GM23338 (cell line): ENCODE measurements around the gene CELA2B.

Source experiments
- CREB1 ChIP-seq: fragments of 250-450 bp; sonication (Bioruptor Pico); IDR thresholded peaks from 2 replicates; pipeline ENCODE4 v1.5.0; 2020; ENCODE audit warnings: low read depth, mild to moderate bottlenecking, moderate library complexity
- EZH2 ChIP-seq: fragments of 200-600 bp; sonication (generic); IDR thresholded peaks from one replicate; pipeline ENCODE4 v1.8.0; 2017; ENCODE audit warnings: antibody characterized with exemption, mild to moderate bottlenecking, low read depth; ENCODE audit not compliant: unreplicated experiment
- EZH2phosphoT487 ChIP-seq: fragments of 200-600 bp; sonication (generic); IDR thresholded peaks from one replicate; pipeline ENCODE4 v1.8.1; 2018; ENCODE audit warnings: antibody characterized with exemption; ENCODE audit not compliant: unreplicated experiment
- JUNB ChIP-seq: IDR thresholded peaks from one replicate; pipeline ENCODE4 v1.6.1; 2016; ENCODE audit warnings: antibody characterized with exemption; ENCODE audit not compliant: unreplicated experiment
- POLR2AphosphoS5 ChIP-seq: IDR thresholded peaks from 2 replicates; pipeline ENCODE4 v1.6.1; 2016; ENCODE audit warnings: antibody characterized with exemption, low read depth
- STAT1 ChIP-seq: IDR thresholded peaks from one replicate; pipeline ENCODE4 v1.6.1; 2016; ENCODE audit warnings: antibody characterized with exemption; ENCODE audit not compliant: unreplicated experiment
- ZNF114 ChIP-seq: fragments of 250-450 bp; sonication (Bioruptor Pico); IDR thresholded peaks from 2 replicates; pipeline ENCODE4 v1.5.0; 2020; ENCODE audit warnings: mild to moderate bottlenecking, moderate library complexity
- ZNF331 ChIP-seq: fragments of 250-450 bp; sonication (Bioruptor Pico); IDR thresholded peaks from 2 replicates; pipeline ENCODE4 v1.5.0; 2020; ENCODE audit warnings: low read depth, mild to moderate bottlenecking, moderate library complexity
- TF ChIP-seq, protein P1 (sequence below), 2 experiments: fragments of 200-600 bp in 1 of 2; sonication (generic) in 1 of 2; conservative IDR thresholded peaks; 2 replicates each; pipeline versions ENCODE4 v1.5.1 to v1.6.1; 2016 to 2017; ENCODE audit warnings: antibody characterized with exemption in 2 of 2, low read depth in 2 of 2, mild to moderate bottlenecking in 2 of 2, moderate library complexity in 1 of 2
- TF ChIP-seq, protein P2 (sequence below): IDR thresholded peaks from one replicate; pipeline ENCODE4 v1.6.1; 2018; ENCODE audit warnings: antibody characterized with exemption; ENCODE audit not compliant: unreplicated experiment
- TF ChIP-seq, protein P3 (sequence below): IDR thresholded peaks from 2 replicates; pipeline ENCODE4 v1.6.1; 2016; ENCODE audit warnings: antibody characterized with exemption

DNA sequence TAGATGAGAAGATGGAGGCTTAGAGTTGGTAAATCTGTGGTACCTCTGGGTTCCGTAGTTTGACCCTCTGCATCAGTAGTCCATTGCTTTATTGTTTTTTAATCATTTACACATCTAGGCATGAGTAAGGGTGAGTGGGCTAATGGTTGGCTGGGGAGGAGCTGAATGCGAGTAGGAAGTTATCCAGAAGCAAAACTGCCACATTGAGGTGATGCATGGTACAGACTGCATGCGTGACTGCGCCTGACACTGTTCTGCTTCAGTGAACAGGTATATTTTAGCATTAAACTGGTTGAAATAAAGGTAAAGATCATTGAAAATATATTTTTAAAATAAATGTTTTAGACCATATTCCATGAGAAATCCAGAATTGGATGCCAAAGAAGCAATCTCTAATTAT, 55.1 kb downstream of the CELA2B start:
- TF ChIP-seq POLR2AphosphoS5 (no peak), STAT1 (no peak), CREB1 (CRISPR knock-in tag) (no peak), EZH2 (no peak), EZH2phosphoT487 (no peak), JUNB (no peak), ZNF331 (CRISPR knock-in tag) (no peak), ZNF114 (CRISPR knock-in tag) (no peak)
- TF ChIP-seq, protein P1, sequence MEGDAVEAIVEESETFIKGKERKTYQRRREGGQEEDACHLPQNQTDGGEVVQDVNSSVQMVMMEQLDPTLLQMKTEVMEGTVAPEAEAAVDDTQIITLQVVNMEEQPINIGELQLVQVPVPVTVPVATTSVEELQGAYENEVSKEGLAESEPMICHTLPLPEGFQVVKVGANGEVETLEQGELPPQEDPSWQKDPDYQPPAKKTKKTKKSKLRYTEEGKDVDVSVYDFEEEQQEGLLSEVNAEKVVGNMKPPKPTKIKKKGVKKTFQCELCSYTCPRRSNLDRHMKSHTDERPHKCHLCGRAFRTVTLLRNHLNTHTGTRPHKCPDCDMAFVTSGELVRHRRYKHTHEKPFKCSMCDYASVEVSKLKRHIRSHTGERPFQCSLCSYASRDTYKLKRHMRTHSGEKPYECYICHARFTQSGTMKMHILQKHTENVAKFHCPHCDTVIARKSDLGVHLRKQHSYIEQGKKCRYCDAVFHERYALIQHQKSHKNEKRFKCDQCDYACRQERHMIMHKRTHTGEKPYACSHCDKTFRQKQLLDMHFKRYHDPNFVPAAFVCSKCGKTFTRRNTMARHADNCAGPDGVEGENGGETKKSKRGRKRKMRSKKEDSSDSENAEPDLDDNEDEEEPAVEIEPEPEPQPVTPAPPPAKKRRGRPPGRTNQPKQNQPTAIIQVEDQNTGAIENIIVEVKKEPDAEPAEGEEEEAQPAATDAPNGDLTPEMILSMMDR (conservative IDR thresholded peaks at IDR 0.05; ENCODE audit: low read depth in 2 of 2), result no peak
- TF ChIP-seq, protein P2, sequence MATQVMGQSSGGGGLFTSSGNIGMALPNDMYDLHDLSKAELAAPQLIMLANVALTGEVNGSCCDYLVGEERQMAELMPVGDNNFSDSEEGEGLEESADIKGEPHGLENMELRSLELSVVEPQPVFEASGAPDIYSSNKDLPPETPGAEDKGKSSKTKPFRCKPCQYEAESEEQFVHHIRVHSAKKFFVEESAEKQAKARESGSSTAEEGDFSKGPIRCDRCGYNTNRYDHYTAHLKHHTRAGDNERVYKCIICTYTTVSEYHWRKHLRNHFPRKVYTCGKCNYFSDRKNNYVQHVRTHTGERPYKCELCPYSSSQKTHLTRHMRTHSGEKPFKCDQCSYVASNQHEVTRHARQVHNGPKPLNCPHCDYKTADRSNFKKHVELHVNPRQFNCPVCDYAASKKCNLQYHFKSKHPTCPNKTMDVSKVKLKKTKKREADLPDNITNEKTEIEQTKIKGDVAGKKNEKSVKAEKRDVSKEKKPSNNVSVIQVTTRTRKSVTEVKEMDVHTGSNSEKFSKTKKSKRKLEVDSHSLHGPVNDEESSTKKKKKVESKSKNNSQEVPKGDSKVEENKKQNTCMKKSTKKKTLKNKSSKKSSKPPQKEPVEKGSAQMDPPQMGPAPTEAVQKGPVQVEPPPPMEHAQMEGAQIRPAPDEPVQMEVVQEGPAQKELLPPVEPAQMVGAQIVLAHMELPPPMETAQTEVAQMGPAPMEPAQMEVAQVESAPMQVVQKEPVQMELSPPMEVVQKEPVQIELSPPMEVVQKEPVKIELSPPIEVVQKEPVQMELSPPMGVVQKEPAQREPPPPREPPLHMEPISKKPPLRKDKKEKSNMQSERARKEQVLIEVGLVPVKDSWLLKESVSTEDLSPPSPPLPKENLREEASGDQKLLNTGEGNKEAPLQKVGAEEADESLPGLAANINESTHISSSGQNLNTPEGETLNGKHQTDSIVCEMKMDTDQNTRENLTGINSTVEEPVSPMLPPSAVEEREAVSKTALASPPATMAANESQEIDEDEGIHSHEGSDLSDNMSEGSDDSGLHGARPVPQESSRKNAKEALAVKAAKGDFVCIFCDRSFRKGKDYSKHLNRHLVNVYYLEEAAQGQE, result no peak
- TF ChIP-seq, protein P3, sequence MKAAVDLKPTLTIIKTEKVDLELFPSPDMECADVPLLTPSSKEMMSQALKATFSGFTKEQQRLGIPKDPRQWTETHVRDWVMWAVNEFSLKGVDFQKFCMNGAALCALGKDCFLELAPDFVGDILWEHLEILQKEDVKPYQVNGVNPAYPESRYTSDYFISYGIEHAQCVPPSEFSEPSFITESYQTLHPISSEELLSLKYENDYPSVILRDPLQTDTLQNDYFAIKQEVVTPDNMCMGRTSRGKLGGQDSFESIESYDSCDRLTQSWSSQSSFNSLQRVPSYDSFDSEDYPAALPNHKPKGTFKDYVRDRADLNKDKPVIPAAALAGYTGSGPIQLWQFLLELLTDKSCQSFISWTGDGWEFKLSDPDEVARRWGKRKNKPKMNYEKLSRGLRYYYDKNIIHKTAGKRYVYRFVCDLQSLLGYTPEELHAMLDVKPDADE, result no peak
